ENCODE data around the gene UAP1L1.

The UAP1L1 gene

GRCh38 chr9:137041124-137041523 lies 36.2 kb upstream of the UAP1L1 start:
- DNase-seq (ENCODE audit: low read depth in 2 of 3, low spot score in 2 of 3): no peak

DNA sequence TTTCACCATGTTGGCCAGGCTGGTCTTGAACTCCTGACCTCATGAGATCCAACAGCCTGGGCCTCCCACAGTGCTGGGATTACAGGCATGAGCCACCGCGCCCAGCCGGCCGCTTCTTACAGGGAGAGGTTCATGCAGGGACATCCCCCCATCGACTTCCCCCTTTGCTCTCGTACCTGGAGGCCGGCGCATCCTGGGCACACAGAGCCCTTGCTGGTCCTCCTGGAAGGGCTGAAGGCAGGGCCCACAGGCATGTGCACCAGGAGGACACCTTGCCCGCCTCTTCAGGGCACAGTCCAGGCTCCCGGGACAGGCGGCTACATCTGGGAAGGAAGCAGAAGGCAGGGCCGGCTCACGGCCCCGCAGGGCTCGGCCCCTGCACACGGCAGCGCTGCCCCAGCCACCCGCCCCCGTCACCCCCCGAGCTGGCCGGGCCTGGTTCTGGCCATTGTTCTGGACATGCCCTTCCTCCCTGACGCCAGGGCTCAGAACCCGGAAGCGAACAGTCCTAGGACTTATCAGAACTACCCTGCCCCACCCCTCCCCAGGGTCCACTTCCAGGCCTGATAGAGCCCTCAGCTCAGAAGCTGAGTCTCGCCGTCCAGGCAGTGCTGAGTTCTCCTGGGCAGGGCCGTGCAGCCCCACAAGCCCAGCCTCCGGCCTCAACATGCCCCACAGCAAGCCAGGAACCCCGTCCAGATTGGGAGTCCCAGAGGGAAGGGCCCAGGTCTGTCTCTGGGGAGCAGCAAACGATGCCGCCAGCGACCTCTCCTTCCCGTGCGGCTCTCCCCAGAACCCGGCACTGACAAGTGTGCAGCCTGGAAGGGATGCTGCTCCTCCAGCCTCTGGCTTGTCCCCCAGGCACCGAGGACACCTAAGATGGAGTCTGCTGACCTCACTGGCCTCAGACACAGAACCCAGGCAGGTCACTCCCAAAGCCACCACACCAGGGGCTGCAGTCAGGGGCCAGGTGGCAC lies 34.3 kb upstream of the UAP1L1 start:
- no peak for DNase-seq (ENCODE audit: low read depth in 2 of 3, low spot score in 2 of 3)

DNA sequence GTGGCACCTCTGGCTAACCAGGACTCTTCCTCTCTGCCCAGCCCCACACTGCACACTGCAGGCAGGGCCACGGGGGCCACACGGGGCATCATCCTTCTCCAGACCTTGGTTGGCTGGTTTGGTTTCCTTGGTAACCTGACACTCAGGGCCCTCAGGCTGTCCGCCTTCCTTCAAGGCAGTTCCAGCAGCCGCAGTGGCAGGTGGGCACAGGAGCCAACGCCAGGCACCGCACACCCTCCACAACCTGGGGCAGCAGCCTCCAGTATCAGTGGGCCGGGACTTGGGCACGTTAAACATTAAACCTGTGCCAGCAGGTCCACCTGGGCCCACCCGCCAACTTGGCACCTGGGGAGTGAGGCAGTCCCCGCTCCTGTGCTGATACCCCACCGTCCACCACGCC lies 33.3 kb upstream of the UAP1L1 start:
- DNase-seq (ENCODE audit: low read depth in 2 of 3, low spot score in 2 of 3): no peak

DNA sequence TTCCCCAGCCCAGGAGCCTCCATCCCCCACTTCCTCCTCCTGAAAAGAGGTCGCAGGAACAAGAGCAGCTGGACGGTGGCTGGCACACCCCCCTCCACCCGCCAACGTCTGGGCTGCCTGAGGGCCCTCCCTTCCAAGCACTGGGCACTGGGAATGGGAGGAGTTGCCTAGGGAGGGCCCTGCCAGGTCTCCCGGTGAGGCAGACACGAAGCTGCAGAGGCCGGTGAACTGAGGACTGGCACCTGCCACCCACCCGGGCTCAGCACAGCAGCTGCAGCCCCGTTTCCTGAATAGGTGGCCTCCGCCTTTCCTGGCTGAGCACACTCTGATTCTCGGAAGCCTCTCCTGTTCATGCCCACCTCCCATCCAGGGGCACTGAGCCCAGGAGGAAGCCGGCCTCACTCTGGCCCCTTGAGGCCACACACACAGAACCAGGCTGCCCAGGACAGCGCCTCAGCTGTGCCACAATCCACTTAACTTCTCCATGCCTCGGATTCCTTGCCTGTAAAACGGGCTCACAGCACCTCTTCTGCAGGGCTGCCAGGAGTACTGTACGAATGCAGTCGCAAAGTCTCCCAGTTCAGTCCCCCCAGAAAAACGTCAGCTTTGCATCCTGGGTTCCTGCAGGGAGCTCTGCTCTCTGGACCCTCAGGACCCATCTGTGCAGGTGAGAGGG lies 32.7 kb upstream of the UAP1L1 start:
- no peak for DNase-seq (ENCODE audit: low read depth in 2 of 3, low spot score in 2 of 3)

GRCh38 chr9:137045294-137046087 lies 31.8 kb upstream of the UAP1L1 start:
- DNase-seq (ENCODE audit: low read depth in 2 of 3, low spot score in 2 of 3): no peak

DNA sequence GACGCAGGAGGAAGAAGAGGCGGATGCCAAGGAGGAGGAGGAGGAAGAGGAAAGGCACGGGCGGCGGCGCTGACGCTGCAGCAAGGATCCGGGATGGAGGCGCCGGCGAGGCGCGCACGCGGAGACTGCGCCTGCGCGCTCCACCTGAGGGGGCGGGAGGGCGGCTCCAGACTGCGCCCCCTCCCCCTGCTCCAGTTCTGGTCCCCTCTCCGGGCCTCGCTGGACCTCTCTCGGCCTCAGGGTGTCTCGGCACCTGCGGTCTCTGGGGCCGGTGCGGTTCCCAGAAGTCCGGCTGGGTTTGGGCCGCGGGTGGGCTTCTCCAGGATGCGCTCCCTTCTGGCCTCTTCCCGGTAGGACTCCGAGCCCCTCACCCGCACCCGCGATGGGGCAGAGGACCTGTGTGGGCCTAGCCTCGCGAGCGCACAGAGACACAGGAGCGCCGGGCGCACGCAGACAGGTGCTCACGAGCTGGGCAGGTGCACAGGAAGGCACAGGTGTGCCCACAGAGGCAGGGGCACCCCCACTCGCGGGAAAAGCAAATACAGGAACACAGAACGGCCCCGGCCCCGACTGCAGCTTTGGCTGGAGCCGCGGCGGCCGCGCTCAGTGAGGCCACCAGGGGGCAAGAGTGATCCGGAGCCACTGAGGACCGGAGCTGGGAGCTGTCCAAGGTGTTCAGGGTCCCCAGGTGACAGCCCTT lies 31.1 kb upstream of the UAP1L1 start, which contains the start of gene NPDC1:
NPDC1 (minus strand) TSS at position 90 of the 700 bp plus-strand sequence. CDS start 188 bp downstream, outside the sequence.
- DNase-seq (ENCODE audit: low read depth in 2 of 3, low spot score in 2 of 3): peak; percentile 56 to 66 (median 65)

- DNase-seq (ENCODE audit: low read depth in 2 of 3, low spot score in 2 of 3): no peak
Measured at GRCh38 chr9:137048655-137049543, 28.4 kb upstream of the UAP1L1 start.

- peak in 1 of 3 experiments; percentile 67 for DNase-seq (ENCODE audit: low read depth in 2 of 3, low spot score in 2 of 3)
Measured at GRCh38 chr9:137049544-137050449, 27.5 kb upstream of the UAP1L1 start.

GRCh38 chr9:137050570-137050969 lies 26.7 kb upstream of the UAP1L1 start:
- no peak for DNase-seq (ENCODE audit: low read depth in 2 of 3, low spot score in 2 of 3)

- DNase-seq (ENCODE audit: low read depth in 2 of 3, low spot score in 2 of 3): no peak
Measured at GRCh38 chr9:137051145-137051724, 26.1 kb upstream of the UAP1L1 start.

GRCh38 chr9:137052293-137052692 lies 25.0 kb upstream of the UAP1L1 start:
- DNase-seq (ENCODE audit: low read depth in 2 of 3, low spot score in 2 of 3): no peak

GRCh38 chr9:137052998-137053943 lies 24.0 kb upstream of the UAP1L1 start:
- DNase-seq (ENCODE audit: low read depth in 2 of 3, low spot score in 2 of 3): no peak

DNA sequence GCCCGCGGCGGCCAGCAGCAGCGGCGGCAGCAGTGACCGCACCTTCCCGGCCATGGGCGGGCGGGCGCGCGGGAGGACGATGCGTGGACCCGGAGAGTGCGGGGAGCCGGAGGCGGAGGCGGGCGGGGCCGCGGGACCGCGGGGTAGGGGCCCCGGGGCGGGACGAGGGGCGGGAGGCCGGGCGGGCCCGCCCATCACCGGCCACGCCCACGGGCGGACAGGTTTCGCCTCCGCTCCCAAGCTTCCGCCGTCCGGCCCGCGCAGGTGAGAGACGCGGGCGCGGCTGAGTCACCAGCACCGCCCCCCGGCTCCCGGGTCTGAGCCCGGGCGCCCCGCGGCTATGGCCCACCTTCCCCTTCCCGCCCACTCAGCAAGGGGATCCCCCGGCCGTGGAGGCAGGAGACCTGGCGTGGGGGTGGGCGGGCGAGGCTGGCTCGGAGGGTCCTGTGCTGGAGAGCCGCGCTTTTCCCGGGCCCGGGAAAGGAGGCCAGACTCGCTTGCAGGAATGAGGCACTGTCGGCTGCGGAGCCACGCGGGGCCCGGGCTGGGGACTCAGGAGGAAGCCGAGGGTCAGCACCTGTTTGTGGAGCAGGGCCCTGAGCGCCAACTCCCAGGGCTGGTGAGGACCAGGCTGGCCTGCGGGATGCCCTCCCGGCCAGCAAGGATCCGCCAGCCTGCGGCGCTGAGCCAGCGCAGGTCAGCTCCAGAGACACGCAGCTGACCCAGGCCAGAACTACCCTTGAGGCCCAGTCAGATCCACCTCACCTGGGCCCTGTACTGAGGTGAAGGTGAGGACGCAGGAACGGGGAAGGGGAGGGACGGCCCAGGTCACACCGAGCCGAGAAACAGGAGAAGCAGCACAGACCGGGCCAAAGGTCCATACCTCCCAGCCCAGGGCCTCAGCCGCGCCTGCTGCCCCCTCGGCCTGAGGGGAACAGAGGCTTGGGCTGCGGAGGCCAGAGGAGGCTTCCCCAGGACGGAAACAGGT lies 23.1 kb upstream of the UAP1L1 start, which contains the start of gene ENTPD2:
ENTPD2 (minus strand) TSS at position 118 of the 988 bp plus-strand sequence; CDS start at position 54, 64 bp downstream.
- no peak for DNase-seq (ENCODE audit: low read depth in 2 of 3, low spot score in 2 of 3)

GRCh38 chr9:137054932-137055384 lies 22.4 kb upstream of the UAP1L1 start:
- no peak for DNase-seq (ENCODE audit: low read depth in 2 of 3, low spot score in 2 of 3)

Data from activated CD8-positive, alpha-beta memory T cell treated with anti-CD3 and anti-CD28 coated beads for 48 hours (primary cell).